HL-60 (cell line): ENCODE measurements around the gene SCD.

ENCODE experiments used
- CTCF ChIP-seq: IDR thresholded peaks from one replicate; pipeline ENCODE4 v1.5.1; 2011; ENCODE audit warnings: low read length, control low read depth, inconsistent platforms; ENCODE audit not compliant: insufficient read depth
- GABPA ChIP-seq: IDR thresholded peaks from 2 replicates; pipeline ENCODE4 v1.6.1; 2012; ENCODE audit warnings: low read depth
- SPI1 ChIP-seq: IDR thresholded peaks from 2 replicates; pipeline ENCODE4 v1.6.1; 2012; ENCODE audit warnings: low read depth, mild to moderate bottlenecking, borderline replicate concordance

GRCh38 chr10:100346765-100347567, at the start of gene SCD:
- TF ChIP-seq GABPA (no peak), CTCF (no peak), SPI1 (no peak)
